Esophagus muscularis mucosa (tissue), 4 donors: Measurements from ENCODE around the gene ACTRT3. TPM values are rescaled to one million over a fixed set of nuclear protein-coding genes. Genes with fewer than 3 reads are reported as not detected.

ENCODE experiments used
- DNase-seq: peaks from one replicate; pipeline ENCODE4 v3.0.0-alpha.2; 2017; ENCODE audit errors: extremely low spot score
- H3K27ac ChIP-seq, 4 donors: fragments of 200-600 bp; sonication (generic); replicated peaks in 1 of 4; 1 replicate in 3 of 4; 2 replicates in 1 of 4; pipeline ENCODE4 v1.5.1; 2016 to 2019; ENCODE audit warnings: mild to moderate bottlenecking in 1 of 4
- H3K27me3 ChIP-seq, 4 donors: fragments of 200-600 bp; sonication (generic); one replicate each; pipeline versions ENCODE4 v1.5.1 to v1.6.0; 2016 to 2019
- H3K36me3 ChIP-seq, 4 donors: fragments of 200-600 bp; sonication (generic); one replicate each; pipeline ENCODE4 v1.5.1; 2016 to 2019
- H3K4me1 ChIP-seq, 4 donors: fragments of 200-600 bp; sonication (generic); one replicate each; pipeline ENCODE4 v1.5.1; 2016 to 2019
- H3K4me3 ChIP-seq, 4 donors: fragments of 200-600 bp; sonication (generic); 1 replicate in 2 of 4; 2 replicates in 2 of 4; pipeline ENCODE4 v1.5.1; 2016 to 2019; ENCODE audit warnings: mild to moderate bottlenecking in 4 of 4, moderate library complexity in 1 of 4
- H3K9me3 ChIP-seq, 4 donors: fragments of 200-600 bp; sonication (generic); 1 replicate in 3 of 4; 2 replicates in 1 of 4; pipeline ENCODE4 v1.5.1; 2016 to 2019
- EP300 ChIP-seq: sonication (generic); formaldehyde crosslinking; IDR thresholded peaks from one replicate; pipeline ENCODE4 v1.6.1; 2017; ENCODE audit warnings: antibody characterized with exemption
- POLR2A ChIP-seq: fragments of 450-650 bp; IDR thresholded peaks from one replicate; pipeline ENCODE4 v1.6.1; 2017; ENCODE audit warnings: antibody characterized with exemption, moderate library complexity, mild to moderate bottlenecking, low read depth
- POLR2AphosphoS5 ChIP-seq, 2 donors: sonication (generic); formaldehyde crosslinking; IDR thresholded peaks; one replicate each; pipeline ENCODE4 v1.6.1; 2017; ENCODE audit warnings: antibody characterized with exemption in 2 of 2
- WGBS: methylation state at CpG from one replicate; pipeline ENCODE4 v1.1.5; 2018; 5-methylcytosine and 5-hydroxymethylcytosine counted together
- intact Hi-C: fragments of 100-400 bp; cut with DNase I; formaldehyde crosslinking; loops from one replicate; pipeline ENCODE4 v1.15.1; 2023
- total RNA-seq, 4 donors: library from RNA; depleted of rRNA; stranded (reverse); fragments of >200 nt; gene quantifications; one replicate each; pipeline versions ENCODE4 v1.1.0 to v1.2.1, GENCODE V29; 2016
- TF ChIP-seq, protein P1 (sequence below), 3 experiments: fragments of 200-600 bp in 2 of 3; fragments of 450-650 bp in 1 of 3; sonication (generic) in 2 of 3; IDR thresholded peaks; one replicate each; pipeline ENCODE4 v1.5.1; 2017 to 2019; ENCODE audit warnings: antibody characterized with exemption in 3 of 3, mild to moderate bottlenecking in 2 of 3, moderate library complexity in 1 of 3

ACTRT3 gene
- total RNA-seq, 4 donors from 2014 or later = 2.7 to 4.5 (median 4.3) TPM

DNA sequence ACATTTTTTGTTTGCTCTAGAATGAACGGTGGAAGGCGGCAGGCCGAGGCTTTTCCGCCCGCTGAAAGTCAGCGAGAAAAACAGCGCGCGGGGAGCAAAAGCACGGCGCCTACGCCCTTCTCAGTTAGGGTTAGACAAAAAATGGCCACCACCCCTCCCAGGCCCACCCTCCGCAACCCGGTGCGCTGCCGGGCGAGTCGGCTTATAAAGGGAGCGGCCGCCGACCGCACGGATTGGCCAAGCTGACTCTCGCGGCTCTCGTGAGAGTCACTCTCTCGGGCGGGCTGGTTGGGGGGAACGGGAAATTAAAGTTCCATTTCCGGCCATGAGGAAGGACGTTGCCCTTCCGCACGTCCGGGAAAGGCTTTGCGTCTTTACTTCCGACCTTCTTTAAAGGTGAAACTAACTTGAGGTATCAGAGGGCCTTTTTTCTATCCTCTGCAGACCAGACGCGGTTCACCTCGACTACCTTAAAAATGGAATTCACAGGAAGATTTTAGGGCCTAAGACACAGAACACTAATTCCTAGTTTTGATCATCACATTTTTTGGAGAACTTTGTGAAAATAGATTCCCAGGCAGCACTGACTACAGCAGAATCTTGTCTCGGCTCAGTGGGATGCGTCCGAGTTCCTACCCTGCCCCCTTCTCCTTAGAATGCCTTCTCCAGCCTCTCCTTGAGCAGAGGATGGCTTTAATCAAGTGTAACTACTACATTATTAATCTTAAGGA, 4.3 kb downstream of the ACTRT3 start, which contains the start of gene TERC:
TERC (minus strand) TSS at position 179 of the 731 bp plus-strand sequence.
- intact Hi-C loops = no loop called here
- DNase-seq = peak; percentile 98
- H3K9me3 ChIP-seq = no peaks in the 10 kb centered on the region
- H3K27ac ChIP-seq = peak within 1 kb of the TSS; percentile 95 to 99 (median 98)
- peak; percentile 96 for TF ChIP-seq POLR2A
- TF ChIP-seq POLR2AphosphoS5 (IDR thresholded peaks at IDR 0.05) = peak; percentile 96 to 99
- no peak for TF ChIP-seq EP300
- TF ChIP-seq, protein P1, sequence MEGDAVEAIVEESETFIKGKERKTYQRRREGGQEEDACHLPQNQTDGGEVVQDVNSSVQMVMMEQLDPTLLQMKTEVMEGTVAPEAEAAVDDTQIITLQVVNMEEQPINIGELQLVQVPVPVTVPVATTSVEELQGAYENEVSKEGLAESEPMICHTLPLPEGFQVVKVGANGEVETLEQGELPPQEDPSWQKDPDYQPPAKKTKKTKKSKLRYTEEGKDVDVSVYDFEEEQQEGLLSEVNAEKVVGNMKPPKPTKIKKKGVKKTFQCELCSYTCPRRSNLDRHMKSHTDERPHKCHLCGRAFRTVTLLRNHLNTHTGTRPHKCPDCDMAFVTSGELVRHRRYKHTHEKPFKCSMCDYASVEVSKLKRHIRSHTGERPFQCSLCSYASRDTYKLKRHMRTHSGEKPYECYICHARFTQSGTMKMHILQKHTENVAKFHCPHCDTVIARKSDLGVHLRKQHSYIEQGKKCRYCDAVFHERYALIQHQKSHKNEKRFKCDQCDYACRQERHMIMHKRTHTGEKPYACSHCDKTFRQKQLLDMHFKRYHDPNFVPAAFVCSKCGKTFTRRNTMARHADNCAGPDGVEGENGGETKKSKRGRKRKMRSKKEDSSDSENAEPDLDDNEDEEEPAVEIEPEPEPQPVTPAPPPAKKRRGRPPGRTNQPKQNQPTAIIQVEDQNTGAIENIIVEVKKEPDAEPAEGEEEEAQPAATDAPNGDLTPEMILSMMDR (IDR thresholded peaks at IDR 0.05) = no peak
- H3K27me3 ChIP-seq = no peaks in the 10 kb centered on the region
- no peaks in the 10 kb centered on the region for H3K36me3 ChIP-seq
- peak within 1 kb of the TSS; percentile 79 to 94 (median 85) for H3K4me3 ChIP-seq
- H3K4me1 ChIP-seq = peaks cover 4 to 14% (median 6%) of the 10 kb centered on the region in 4 donors
- 13% methylated on average over 33 of the region's 42 CpGs for WGBS

DNA sequence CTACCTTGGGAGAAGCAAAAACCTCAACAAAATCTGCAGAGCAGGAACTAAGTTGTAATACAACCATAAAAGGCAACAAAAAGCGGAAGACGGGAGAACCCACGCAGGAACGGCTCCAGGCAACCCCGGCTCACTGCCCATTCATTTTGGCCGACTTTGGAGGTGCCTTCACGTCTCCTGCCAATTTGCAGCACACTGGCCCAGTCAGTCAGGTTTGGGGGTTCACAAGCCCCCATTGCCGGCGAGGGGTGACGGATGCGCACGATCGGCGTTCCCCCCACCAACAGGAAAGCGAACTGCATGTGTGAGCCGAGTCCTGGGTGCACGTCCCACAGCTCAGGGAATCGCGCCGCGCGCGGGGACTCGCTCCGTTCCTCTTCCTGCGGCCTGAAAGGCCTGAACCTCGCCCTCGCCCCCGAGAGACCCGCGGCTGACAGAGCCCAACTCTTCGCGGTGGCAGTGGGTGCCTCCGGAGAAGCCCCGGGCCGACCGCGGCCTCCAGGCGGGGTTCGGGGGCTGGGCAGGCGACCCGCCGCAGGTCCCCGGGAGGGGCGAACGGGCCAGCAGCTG, 5.0 kb downstream of the ACTRT3 start:
- no peak for DNase-seq
- TF ChIP-seq, protein P1 (IDR thresholded peaks at IDR 0.05) = no peak
- TF ChIP-seq POLR2AphosphoS5 (IDR thresholded peaks at IDR 0.05) = peak in 1 of 2 donors; percentile 65
- no peak for TF ChIP-seq EP300
- no peak for TF ChIP-seq POLR2A
- intact Hi-C loops = no loop called here

DNA sequence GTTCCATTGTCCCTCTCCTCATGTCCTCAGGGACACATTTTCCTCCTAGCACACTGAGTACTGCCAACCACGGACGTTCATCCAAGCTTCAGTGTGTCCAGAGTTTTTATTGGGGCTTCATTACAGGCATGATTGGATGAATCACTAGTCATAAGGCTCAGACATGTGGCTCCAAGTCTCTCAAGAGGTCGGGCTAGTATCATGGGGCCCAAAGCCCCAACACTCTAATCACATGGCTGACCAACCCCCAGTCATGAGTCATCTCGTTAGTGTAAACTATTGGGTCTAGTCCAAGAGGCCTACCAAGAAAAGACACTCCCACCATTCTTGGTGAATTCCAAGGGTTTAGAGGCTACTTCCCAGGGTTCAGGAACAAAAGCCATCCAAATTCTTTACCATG, 8.9 kb downstream of the ACTRT3 start:
- DNase-seq = no peak
- Histone ChIP-seq H3K4me3 (no peak overlapping the region), H3K9me3 (no peaks in the 10 kb centered on the region), H3K27ac (no peak overlapping the region), H3K4me1 (peaks cover 4 to 10% (median 6%) of the 10 kb centered on the region in 4 donors), H3K36me3 (no peaks in the 10 kb centered on the region), H3K27me3 (peaks cover 0 to under 1% (median 0%) of the 10 kb centered on the region in 4 donors)
- WGBS = 68% methylated on average over 4 of the region's 4 CpGs
- intact Hi-C loops = no loop called here
- TF ChIP-seq, protein P1 (IDR thresholded peaks at IDR 0.05) = no peak
- TF ChIP-seq EP300 (no peak), POLR2A (no peak), POLR2AphosphoS5 (IDR thresholded peaks at IDR 0.05) (no peak)

More for the DNA sequence above, 5.0 kb downstream of the ACTRT3 start:
- Histone ChIP-seq H3K4me1 (peaks cover 4 to 12% (median 6%) of the 10 kb centered on the region in 4 donors), H3K27ac (peak overlapping the region; percentile 95 to 99 (median 98)), H3K27me3 (no peaks in the 10 kb centered on the region), H3K36me3 (no peaks in the 10 kb centered on the region), H3K9me3 (no peaks in the 10 kb centered on the region), H3K4me3 (peak overlapping the region; percentile 79 to 94 (median 85))
- 0% methylated on average over 25 of the region's 46 CpGs for WGBS

DNA sequence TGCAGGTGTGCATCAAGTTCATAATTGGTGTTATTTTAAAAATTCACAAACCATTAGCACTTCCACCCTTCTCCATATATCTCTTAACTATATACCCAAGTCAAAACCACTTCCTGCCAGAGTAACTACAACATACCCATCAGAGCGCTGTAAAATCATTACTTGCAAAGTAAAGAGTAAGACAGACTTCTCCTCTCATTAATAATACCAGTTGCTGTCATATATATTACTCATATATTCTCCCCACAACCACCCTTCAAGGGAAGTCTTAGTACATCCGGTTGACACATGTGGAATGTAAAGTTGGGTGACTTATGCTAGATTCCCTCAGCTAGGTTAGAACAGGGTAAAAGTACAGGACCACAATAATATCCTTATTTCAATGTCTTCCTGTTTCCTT, 10.1 kb downstream of the ACTRT3 start:
- Histone ChIP-seq H3K27me3 (peaks cover 0 to 10% (median 0%) of the 10 kb centered on the region in 4 donors), H3K27ac (no peak overlapping the region), H3K36me3 (no peaks in the 10 kb centered on the region), H3K4me1 (peaks cover 4 to 7% (median 6%) of the 10 kb centered on the region in 4 donors), H3K4me3 (no peak overlapping the region), H3K9me3 (no peaks in the 10 kb centered on the region)
- intact Hi-C loops = no loop called here
- WGBS = 68% methylated on average over 2 of the region's 2 CpGs
- DNase-seq = no peak
- no peak for TF ChIP-seq EP300
- no peak for TF ChIP-seq POLR2A
- TF ChIP-seq, protein P1 (IDR thresholded peaks at IDR 0.05) = no peak
- TF ChIP-seq POLR2AphosphoS5 (IDR thresholded peaks at IDR 0.05) = no peak
